ENCODE measurements around the gene MXI1.

DNA sequence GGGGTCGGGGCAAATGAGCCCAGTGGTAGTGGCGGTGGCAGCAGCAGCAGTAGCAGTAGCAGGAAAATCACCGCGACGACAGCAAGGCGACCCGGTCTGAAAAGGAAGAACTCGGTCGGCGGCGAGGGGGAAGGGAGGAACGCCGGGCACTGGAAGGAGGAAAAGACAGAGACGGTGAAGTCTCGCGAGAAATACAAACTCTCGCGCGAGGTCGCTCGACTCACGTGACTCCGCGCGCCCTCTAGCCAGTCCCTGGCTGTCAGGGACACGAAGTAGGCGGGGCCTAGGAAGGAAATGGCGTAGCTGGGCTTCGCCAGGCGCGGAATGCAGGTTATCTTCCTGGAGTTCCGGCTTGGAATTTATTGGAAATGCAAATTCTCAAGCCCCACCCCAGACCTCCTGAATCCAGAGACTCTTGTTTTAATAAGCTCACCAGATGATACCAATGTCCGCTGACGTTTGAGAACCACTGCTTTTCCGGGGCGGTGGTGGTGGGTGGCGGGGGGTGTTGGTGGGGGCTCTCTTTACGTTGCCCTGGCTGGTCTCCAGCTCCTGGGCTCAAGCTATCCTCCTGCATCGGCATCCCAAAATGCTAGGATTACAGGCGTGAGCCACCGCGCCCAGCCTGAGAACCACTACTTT, 97.5 kb downstream of the MXI1 start, which contains the start of gene SMNDC1:
- no peak for TF ChIP-seq EZH2phosphoT487 (IDR thresholded peaks at IDR 0.05; ENCODE audit: unreplicated experiment)
- TF ChIP-seq, protein P1, sequence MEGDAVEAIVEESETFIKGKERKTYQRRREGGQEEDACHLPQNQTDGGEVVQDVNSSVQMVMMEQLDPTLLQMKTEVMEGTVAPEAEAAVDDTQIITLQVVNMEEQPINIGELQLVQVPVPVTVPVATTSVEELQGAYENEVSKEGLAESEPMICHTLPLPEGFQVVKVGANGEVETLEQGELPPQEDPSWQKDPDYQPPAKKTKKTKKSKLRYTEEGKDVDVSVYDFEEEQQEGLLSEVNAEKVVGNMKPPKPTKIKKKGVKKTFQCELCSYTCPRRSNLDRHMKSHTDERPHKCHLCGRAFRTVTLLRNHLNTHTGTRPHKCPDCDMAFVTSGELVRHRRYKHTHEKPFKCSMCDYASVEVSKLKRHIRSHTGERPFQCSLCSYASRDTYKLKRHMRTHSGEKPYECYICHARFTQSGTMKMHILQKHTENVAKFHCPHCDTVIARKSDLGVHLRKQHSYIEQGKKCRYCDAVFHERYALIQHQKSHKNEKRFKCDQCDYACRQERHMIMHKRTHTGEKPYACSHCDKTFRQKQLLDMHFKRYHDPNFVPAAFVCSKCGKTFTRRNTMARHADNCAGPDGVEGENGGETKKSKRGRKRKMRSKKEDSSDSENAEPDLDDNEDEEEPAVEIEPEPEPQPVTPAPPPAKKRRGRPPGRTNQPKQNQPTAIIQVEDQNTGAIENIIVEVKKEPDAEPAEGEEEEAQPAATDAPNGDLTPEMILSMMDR (conservative IDR thresholded peaks at IDR 0.05; ENCODE audit: low read depth in 2 of 2): no peak
- TF ChIP-seq EZH2 (IDR thresholded peaks at IDR 0.05; ENCODE audit: low read depth, unreplicated experiment): no peak
- no peak for TF ChIP-seq JUNB (IDR thresholded peaks at IDR 0.05; ENCODE audit: unreplicated experiment)
- peak; percentile 81 for TF ChIP-seq POLR2AphosphoS5 (IDR thresholded peaks at IDR 0.05; ENCODE audit: low read depth)
- TF ChIP-seq, protein P2, sequence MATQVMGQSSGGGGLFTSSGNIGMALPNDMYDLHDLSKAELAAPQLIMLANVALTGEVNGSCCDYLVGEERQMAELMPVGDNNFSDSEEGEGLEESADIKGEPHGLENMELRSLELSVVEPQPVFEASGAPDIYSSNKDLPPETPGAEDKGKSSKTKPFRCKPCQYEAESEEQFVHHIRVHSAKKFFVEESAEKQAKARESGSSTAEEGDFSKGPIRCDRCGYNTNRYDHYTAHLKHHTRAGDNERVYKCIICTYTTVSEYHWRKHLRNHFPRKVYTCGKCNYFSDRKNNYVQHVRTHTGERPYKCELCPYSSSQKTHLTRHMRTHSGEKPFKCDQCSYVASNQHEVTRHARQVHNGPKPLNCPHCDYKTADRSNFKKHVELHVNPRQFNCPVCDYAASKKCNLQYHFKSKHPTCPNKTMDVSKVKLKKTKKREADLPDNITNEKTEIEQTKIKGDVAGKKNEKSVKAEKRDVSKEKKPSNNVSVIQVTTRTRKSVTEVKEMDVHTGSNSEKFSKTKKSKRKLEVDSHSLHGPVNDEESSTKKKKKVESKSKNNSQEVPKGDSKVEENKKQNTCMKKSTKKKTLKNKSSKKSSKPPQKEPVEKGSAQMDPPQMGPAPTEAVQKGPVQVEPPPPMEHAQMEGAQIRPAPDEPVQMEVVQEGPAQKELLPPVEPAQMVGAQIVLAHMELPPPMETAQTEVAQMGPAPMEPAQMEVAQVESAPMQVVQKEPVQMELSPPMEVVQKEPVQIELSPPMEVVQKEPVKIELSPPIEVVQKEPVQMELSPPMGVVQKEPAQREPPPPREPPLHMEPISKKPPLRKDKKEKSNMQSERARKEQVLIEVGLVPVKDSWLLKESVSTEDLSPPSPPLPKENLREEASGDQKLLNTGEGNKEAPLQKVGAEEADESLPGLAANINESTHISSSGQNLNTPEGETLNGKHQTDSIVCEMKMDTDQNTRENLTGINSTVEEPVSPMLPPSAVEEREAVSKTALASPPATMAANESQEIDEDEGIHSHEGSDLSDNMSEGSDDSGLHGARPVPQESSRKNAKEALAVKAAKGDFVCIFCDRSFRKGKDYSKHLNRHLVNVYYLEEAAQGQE (IDR thresholded peaks at IDR 0.05; ENCODE audit: unreplicated experiment): peak; percentile 12
- TF ChIP-seq, protein P3, sequence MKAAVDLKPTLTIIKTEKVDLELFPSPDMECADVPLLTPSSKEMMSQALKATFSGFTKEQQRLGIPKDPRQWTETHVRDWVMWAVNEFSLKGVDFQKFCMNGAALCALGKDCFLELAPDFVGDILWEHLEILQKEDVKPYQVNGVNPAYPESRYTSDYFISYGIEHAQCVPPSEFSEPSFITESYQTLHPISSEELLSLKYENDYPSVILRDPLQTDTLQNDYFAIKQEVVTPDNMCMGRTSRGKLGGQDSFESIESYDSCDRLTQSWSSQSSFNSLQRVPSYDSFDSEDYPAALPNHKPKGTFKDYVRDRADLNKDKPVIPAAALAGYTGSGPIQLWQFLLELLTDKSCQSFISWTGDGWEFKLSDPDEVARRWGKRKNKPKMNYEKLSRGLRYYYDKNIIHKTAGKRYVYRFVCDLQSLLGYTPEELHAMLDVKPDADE (IDR thresholded peaks at IDR 0.05): no peak
- TF ChIP-seq CREB1 (CRISPR knock-in tag; IDR thresholded peaks at IDR 0.05; ENCODE audit: low read depth): peak; percentile 80
- TF ChIP-seq, protein P4, sequence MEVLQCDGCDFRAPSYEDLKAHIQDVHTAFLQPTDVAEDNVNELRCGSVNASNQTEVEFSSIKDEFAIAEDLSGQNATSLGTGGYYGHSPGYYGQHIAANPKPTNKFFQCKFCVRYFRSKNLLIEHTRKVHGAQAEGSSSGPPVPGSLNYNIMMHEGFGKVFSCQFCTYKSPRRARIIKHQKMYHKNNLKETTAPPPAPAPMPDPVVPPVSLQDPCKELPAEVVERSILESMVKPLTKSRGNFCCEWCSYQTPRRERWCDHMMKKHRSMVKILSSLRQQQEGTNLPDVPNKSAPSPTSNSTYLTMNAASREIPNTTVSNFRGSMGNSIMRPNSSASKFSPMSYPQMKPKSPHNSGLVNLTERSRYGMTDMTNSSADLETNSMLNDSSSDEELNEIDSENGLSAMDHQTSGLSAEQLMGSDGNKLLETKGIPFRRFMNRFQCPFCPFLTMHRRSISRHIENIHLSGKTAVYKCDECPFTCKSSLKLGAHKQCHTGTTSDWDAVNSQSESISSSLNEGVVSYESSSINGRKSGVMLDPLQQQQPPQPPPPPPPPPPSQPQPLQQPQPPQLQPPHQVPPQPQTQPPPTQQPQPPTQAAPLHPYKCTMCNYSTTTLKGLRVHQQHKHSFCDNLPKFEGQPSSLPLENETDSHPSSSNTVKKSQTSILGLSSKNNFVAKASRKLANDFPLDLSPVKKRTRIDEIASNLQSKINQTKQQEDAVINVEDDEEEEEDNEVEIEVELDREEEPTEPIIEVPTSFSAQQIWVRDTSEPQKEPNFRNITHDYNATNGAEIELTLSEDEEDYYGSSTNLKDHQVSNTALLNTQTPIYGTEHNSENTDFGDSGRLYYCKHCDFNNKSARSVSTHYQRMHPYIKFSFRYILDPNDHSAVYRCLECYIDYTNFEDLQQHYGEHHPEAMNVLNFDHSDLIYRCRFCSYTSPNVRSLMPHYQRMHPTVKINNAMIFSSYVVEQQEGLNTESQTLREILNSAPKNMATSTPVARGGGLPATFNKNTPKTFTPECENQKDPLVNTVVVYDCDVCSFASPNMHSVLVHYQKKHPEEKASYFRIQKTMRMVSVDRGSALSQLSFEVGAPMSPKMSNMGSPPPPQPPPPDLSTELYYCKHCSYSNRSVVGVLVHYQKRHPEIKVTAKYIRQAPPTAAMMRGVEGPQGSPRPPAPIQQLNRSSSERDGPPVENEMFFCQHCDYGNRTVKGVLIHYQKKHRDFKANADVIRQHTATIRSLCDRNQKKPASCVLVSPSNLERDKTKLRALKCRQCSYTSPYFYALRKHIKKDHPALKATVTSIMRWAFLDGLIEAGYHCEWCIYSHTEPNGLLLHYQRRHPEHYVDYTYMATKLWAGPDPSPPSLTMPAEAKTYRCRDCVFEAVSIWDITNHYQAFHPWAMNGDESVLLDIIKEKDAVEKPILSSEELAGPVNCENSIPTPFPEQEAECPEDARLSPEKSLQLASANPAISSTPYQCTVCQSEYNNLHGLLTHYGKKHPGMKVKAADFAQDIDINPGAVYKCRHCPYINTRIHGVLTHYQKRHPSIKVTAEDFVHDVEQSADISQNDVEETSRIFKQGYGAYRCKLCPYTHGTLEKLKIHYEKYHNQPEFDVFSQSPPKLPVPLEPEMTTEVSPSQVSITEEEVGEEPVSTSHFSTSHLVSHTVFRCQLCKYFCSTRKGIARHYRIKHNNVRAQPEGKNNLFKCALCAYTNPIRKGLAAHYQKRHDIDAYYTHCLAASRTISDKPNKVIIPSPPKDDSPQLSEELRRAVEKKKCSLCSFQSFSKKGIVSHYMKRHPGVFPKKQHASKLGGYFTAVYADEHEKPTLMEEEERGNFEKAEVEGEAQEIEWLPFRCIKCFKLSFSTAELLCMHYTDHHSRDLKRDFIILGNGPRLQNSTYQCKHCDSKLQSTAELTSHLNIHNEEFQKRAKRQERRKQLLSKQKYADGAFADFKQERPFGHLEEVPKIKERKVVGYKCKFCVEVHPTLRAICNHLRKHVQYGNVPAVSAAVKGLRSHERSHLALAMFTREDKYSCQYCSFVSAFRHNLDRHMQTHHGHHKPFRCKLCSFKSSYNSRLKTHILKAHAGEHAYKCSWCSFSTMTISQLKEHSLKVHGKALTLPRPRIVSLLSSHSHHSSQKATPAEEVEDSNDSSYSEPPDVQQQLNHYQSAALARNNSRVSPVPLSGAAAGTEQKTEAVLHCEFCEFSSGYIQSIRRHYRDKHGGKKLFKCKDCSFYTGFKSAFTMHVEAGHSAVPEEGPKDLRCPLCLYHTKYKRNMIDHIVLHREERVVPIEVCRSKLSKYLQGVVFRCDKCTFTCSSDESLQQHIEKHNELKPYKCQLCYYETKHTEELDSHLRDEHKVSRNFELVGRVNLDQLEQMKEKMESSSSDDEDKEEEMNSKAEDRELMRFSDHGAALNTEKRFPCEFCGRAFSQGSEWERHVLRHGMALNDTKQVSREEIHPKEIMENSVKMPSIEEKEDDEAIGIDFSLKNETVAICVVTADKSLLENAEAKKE (CRISPR knock-in tag; IDR thresholded peaks at IDR 0.05): no peak
- no peak for TF ChIP-seq ZNF114 (CRISPR knock-in tag; IDR thresholded peaks at IDR 0.05)
- no peak for TF ChIP-seq ZNF331 (CRISPR knock-in tag; IDR thresholded peaks at IDR 0.05; ENCODE audit: low read depth)
- no peak for TF ChIP-seq STAT1 (IDR thresholded peaks at IDR 0.05; ENCODE audit: unreplicated experiment)

Data from GM23338 (cell line).